ENCODE results near the gene NSF.
A peak's percentile ranks its signal among the peaks of the same experiment; 100 is the strongest.
"Not testable (repeated sequence)": the region's sequence is repeated elsewhere in the genome, so short reads cannot be mapped to it uniquely, and the experiment has no call there.

NSF gene

DNA sequence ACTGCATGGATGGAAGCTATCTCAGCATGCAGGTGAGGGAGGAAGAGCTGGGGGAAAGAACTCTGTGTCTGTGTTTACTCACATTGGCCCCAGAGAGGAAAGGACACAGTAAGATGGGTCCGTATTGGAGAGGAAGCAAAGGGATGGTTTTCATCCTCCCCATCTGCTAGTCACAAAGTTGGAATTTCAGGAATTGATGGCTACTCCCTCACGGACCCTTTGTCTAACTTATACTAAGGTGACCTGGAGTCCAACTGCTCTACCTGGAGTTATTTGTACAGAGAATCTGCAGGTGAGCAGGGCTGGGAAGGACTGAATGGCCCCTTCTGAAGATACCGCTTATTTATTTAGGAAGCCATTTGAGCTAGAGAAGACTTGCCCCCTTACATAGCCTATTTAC lies 172.9 kb downstream of the NSF start:
- Histone ChIP-seq H3K9me3 (ENCODE audit: control insufficient read depth in 1 of 2, low read length in 2 of 2) (no peaks in the 10 kb centered on the region), H3K4me1 (ENCODE audit: control insufficient read depth in 1 of 2, insufficient read depth in 2 of 2, low read length in 2 of 2) (no peaks in the 10 kb centered on the region), H3K27me3 (ENCODE audit: low read depth, low read length) (no peaks in the 10 kb centered on the region), H3K4me3 (ENCODE audit: low read depth in 1 of 2, low read length in 2 of 2) (no peak overlapping the region), H3K27ac (ENCODE audit: low read length) (no peak overlapping the region), H3K36me3 (ENCODE audit: control insufficient read depth in 1 of 2, insufficient read depth in 2 of 2, low read length in 2 of 2) (peaks cover 0 to 9% of the 10 kb centered on the region in 2 donors)

DNA sequence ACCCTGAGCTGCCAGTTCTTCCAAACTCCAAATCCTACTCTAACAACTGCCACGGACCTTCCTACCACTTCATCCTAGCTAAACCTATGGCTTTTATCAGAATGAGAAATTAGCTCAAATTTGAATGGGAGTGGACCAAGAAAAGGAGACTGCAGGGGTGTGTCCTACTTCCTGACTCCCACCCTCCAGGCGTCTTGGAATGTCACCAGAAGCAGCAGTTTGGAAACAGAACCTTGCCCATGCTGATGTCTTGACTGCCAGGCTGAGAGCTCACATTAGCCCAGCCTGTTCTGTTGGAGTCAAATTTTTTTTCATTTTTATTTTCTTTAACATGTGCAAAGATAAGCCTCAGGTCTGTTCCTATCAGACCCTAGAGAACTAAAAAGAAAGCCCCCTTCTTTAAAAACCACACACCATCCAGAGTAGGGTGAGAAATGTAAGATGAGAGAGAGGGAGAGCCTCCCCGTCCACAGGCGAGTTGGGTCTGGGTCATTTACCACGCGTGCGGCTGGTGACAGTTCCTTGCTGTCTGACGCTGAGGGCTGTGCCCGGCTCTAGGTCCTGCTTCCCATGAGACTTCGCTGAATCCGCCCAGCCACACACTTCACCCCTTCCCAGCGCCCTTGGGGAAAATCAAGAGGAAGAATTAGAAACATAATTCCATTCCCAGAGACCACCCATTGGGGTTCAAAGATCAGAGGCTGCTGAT lies 173.7 kb downstream of the NSF start:
- no peaks in the 10 kb centered on the region for H3K9me3 ChIP-seq (ENCODE audit: control insufficient read depth in 1 of 2, low read length in 2 of 2)
- no peak overlapping the region for H3K4me3 ChIP-seq (ENCODE audit: low read depth in 1 of 2, low read length in 2 of 2)
- no peaks in the 10 kb centered on the region for H3K27me3 ChIP-seq (ENCODE audit: low read depth, low read length)
- peaks cover 0 to 6% of the 10 kb centered on the region in 2 donors for H3K36me3 ChIP-seq (ENCODE audit: control insufficient read depth in 1 of 2, insufficient read depth in 2 of 2, low read length in 2 of 2)
- no peak overlapping the region for H3K27ac ChIP-seq (ENCODE audit: low read length)
- no peaks in the 10 kb centered on the region for H3K4me1 ChIP-seq (ENCODE audit: control insufficient read depth in 1 of 2, insufficient read depth in 2 of 2, low read length in 2 of 2)

DNA sequence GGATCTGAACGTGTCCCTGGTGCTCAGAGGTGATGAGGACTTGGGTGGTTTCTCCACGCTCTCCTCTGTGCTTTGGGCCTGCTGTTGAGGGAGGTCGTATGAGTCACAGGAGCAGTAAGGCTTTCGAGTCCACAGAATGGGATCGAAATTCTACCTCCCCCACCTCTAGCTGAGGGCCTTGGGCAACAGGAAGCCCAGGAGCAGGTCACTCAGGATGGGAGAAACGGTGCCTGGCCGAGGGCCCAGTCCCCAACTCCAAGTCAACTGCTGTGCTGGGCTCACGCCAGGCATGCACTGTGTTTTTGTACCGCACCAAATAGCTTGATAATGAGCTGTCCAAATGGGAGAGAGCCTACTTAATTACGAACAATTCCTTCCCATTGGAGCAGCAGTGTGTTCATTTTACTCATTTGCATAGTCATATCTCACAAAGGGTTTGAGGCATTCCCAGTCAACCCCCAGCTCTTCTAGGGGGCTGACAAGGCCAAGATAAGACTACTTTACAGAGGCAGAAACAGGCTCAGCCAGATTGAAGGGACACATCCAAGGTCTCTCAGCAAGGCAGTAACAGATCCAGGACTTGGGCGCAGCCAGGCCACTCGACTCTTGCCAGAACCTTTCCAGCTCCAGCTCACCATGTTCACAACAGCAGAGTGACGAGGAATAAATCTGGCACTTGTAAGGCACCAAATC lies 174.4 kb downstream of the NSF start:
- H3K9me3 ChIP-seq (ENCODE audit: control insufficient read depth in 1 of 2, low read length in 2 of 2), result no peaks in the 10 kb centered on the region
- no peak overlapping the region for H3K27ac ChIP-seq (ENCODE audit: low read length)
- no peak overlapping the region for H3K4me3 ChIP-seq (ENCODE audit: low read depth in 1 of 2, low read length in 2 of 2)
- no peaks in the 10 kb centered on the region for H3K27me3 ChIP-seq (ENCODE audit: low read depth, low read length)
- peaks cover 0 to 6% of the 10 kb centered on the region in 2 donors for H3K4me1 ChIP-seq (ENCODE audit: control insufficient read depth in 1 of 2, insufficient read depth in 2 of 2, low read length in 2 of 2)
- H3K36me3 ChIP-seq (ENCODE audit: control insufficient read depth in 1 of 2, insufficient read depth in 2 of 2, low read length in 2 of 2), result no peaks in the 10 kb centered on the region

DNA sequence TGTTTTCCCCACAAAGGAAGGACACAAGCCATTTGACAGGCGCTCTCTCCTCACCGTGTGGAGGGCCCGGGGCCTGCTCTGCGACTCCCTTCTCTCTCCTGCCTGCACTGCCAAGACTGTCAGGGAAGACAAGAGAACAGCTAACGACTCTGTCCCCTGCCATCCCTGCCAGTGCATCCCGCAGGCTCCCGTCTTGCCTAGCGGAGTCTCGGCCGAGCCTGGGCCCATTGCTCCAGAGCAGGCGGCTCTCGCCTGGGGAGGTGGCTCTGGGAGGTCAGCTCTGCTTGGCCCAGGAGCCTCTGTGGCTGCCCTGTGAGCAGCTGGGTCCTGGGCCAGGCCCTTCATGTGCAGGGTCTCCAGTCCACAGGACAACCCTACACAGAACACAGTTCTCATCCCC lies 175.0 kb downstream of the NSF start:
- Histone ChIP-seq H3K27ac (ENCODE audit: low read length) (no peak overlapping the region), H3K4me3 (ENCODE audit: low read depth in 1 of 2, low read length in 2 of 2) (no peak overlapping the region), H3K27me3 (ENCODE audit: low read depth, low read length) (peaks cover 4% of the 10 kb centered on the region), H3K36me3 (ENCODE audit: control insufficient read depth in 1 of 2, insufficient read depth in 2 of 2, low read length in 2 of 2) (no peaks in the 10 kb centered on the region), H3K9me3 (ENCODE audit: control insufficient read depth in 1 of 2, low read length in 2 of 2) (no peaks in the 10 kb centered on the region), H3K4me1 (ENCODE audit: control insufficient read depth in 1 of 2, insufficient read depth in 2 of 2, low read length in 2 of 2) (peaks cover 0 to 6% of the 10 kb centered on the region in 2 donors)

- Histone ChIP-seq H3K4me3 (ENCODE audit: low read depth in 1 of 2, low read length in 2 of 2) (no peak overlapping the region), H3K27ac (ENCODE audit: low read length) (no peak overlapping the region), H3K9me3 (ENCODE audit: control insufficient read depth in 1 of 2, low read length in 2 of 2) (no peaks in the 10 kb centered on the region), H3K4me1 (ENCODE audit: control insufficient read depth in 1 of 2, insufficient read depth in 2 of 2, low read length in 2 of 2) (peaks cover 0 to 6% of the 10 kb centered on the region in 2 donors), H3K36me3 (ENCODE audit: control insufficient read depth in 1 of 2, insufficient read depth in 2 of 2, low read length in 2 of 2) (no peaks in the 10 kb centered on the region), H3K27me3 (ENCODE audit: low read depth, low read length) (peaks cover 4% of the 10 kb centered on the region)
Measured at GRCh38 chr17:46766493-46767491, 176.3 kb downstream of the NSF start.

DNA sequence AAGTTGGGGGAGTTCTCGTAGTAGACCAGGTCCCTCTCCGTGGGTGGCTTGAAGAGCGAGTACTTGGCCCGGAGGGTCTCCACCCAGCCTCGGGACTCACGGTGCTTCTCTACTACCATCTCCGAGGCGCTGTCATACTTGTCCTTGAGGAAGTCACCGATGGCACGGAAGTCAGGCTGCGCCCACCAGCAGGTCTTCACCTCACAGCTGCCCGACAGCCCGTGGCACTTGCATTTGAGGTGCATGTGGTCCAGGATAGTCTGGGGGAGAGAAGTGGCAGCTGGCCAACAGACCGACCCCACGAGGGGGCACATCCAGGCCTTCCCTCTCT lies 178.0 kb downstream of the NSF start:
- Histone ChIP-seq H3K27me3 (ENCODE audit: low read depth, low read length) (peaks cover 4% of the 10 kb centered on the region), H3K4me1 (ENCODE audit: control insufficient read depth in 1 of 2, insufficient read depth in 2 of 2, low read length in 2 of 2) (peaks cover 0 to 6% of the 10 kb centered on the region in 2 donors), H3K9me3 (ENCODE audit: control insufficient read depth in 1 of 2, low read length in 2 of 2) (no peaks in the 10 kb centered on the region), H3K36me3 (ENCODE audit: control insufficient read depth in 1 of 2, insufficient read depth in 2 of 2, low read length in 2 of 2) (no peaks in the 10 kb centered on the region), H3K4me3 (ENCODE audit: low read depth in 1 of 2, low read length in 2 of 2) (no peak overlapping the region), H3K27ac (ENCODE audit: low read length) (no peak overlapping the region)

- not testable (repeated sequence) for H3K4me1 ChIP-seq (ENCODE audit: control insufficient read depth in 1 of 2, insufficient read depth in 2 of 2, low read length in 2 of 2); H3K27me3 ChIP-seq (ENCODE audit: low read depth, low read length)
Measured at GRCh38 chr17:46768896-46769295, 178.4 kb downstream of the NSF start.

GRCh38 chr17:46769531-46770438 lies 179.3 kb downstream of the NSF start:
- peaks cover 0 to 6% of the 10 kb centered on the region in 2 donors for H3K4me1 ChIP-seq (ENCODE audit: control insufficient read depth in 1 of 2, insufficient read depth in 2 of 2, low read length in 2 of 2)
- H3K27ac ChIP-seq (ENCODE audit: low read length), result no peak overlapping the region
- no peaks in the 10 kb centered on the region for H3K36me3 ChIP-seq (ENCODE audit: control insufficient read depth in 1 of 2, insufficient read depth in 2 of 2, low read length in 2 of 2)
- peaks cover 4% of the 10 kb centered on the region for H3K27me3 ChIP-seq (ENCODE audit: low read depth, low read length)
- no peaks in the 10 kb centered on the region for H3K9me3 ChIP-seq (ENCODE audit: control insufficient read depth in 1 of 2, low read length in 2 of 2)
- H3K4me3 ChIP-seq (ENCODE audit: low read depth in 1 of 2, low read length in 2 of 2), result peak overlapping the region in 1 of 2 donors; percentile 59

More at GRCh38 chr17:46768896-46769295, 178.4 kb downstream of the NSF start:
- not testable (repeated sequence) for H3K4me3 ChIP-seq (ENCODE audit: low read depth in 1 of 2, low read length in 2 of 2); H3K9me3 ChIP-seq (ENCODE audit: control insufficient read depth in 1 of 2, low read length in 2 of 2); H3K27ac ChIP-seq (ENCODE audit: low read length); H3K36me3 ChIP-seq (ENCODE audit: control insufficient read depth in 1 of 2, insufficient read depth in 2 of 2, low read length in 2 of 2)

- Histone ChIP-seq H3K27ac (ENCODE audit: low read length) (no peak overlapping the region), H3K4me3 (ENCODE audit: low read depth in 1 of 2, low read length in 2 of 2) (peak overlapping the region in 1 of 2 donors; percentile 59), H3K36me3 (ENCODE audit: control insufficient read depth in 1 of 2, insufficient read depth in 2 of 2, low read length in 2 of 2) (no peaks in the 10 kb centered on the region), H3K4me1 (ENCODE audit: control insufficient read depth in 1 of 2, insufficient read depth in 2 of 2, low read length in 2 of 2) (peaks cover 0 to 6% of the 10 kb centered on the region in 2 donors), H3K9me3 (ENCODE audit: control insufficient read depth in 1 of 2, low read length in 2 of 2) (no peaks in the 10 kb centered on the region), H3K27me3 (ENCODE audit: low read depth, low read length) (peaks cover 4% of the 10 kb centered on the region)
Measured at GRCh38 chr17:46770439-46770817, 180.0 kb downstream of the NSF start.

DNA sequence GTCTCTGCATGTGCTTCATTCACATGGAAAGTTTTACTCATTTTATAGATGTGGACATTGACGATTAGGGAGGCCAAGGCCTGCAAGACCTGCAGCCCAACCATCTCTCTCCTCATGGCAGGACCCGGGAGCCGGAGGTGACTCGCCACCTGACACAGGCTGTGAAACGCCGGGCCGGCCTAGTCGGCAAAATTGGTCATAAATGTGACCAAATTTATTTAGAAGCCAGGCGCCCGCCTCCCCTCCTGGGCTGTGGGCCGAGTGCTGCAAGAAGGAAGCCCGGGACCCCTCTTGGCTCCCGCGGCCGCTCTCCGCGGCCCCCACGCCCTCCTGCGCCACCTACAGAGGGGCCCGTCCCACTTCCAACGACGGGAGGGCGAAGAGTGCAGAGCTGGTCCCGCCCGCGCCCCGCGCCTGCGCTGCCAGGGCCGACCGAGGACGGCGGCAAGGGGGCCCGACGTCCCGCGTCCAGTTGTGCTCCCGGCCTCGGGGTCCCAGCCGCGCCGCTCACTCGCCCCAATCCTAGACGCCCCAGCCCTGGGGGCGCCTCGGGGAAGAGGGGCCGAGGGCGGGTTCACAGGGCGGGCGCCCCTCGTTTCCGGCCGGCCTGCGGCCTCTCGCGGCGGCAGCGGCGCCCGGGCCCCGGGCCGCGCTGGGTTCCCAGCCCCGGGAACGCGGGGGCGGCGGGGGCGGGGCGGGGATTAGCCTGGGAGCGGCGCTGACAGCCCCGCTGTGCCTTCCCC lies 180.5 kb downstream of the NSF start:
- Histone ChIP-seq H3K4me3 (ENCODE audit: low read depth in 1 of 2, low read length in 2 of 2) (peak overlapping the region in 1 of 2 donors; percentile 51), H3K36me3 (ENCODE audit: control insufficient read depth in 1 of 2, insufficient read depth in 2 of 2, low read length in 2 of 2) (no peaks in the 10 kb centered on the region), H3K4me1 (ENCODE audit: control insufficient read depth in 1 of 2, insufficient read depth in 2 of 2, low read length in 2 of 2) (peaks cover 0 to 6% of the 10 kb centered on the region in 2 donors), H3K9me3 (ENCODE audit: control insufficient read depth in 1 of 2, low read length in 2 of 2) (no peaks in the 10 kb centered on the region), H3K27ac (ENCODE audit: low read length) (no peak overlapping the region), H3K27me3 (ENCODE audit: low read depth, low read length) (peaks cover 4% of the 10 kb centered on the region)

All from muscle layer of duodenum (tissue), 2 donors.